ENCODE measurements around the gene DNM2.

The DNM2 gene

DNA sequence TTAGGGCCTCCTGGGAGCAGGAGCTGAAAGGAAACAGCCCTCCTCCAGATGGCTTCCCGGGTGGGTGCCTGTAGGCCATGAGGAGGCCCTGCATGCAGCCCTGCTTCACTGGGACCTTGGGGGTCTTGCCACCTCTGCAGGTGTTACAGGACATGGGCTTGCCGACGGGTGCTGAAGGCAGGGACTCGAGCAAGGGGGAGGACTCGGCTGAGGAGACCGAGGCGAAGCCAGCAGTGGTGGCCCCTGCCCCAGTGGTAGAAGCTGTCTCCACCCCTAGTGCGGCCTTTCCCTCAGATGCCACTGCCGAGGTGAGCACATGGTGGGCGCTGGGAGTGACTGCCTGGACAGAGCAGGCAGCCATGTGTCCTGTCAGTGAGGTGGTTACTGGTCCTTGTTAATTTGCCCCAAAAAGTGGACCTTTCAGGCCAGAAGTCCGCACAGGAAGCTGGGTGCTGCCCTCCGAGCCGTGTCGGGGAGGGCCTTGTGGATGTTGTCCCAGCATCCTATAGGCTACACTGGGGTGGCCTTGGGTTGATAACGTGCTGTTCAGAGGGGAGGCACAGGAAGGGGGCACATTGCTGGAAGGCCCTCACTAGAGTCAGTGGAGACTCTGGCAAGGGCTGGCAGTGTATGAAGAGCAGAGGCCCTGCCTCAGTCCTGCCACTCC, 35.3 kb upstream of the DNM2 start:
- H3K36me3 ChIP-seq (ENCODE audit: control insufficient read depth, insufficient read depth, low read length), result peaks cover 100% of the 10 kb centered on the region
- no peaks in the 10 kb centered on the region for H3K27me3 ChIP-seq (ENCODE audit: control insufficient read depth, insufficient read depth, low read length)
- H3K4me3 ChIP-seq (ENCODE audit: low read depth, low read length), result no peak overlapping the region
- no peak overlapping the region for H3K9ac ChIP-seq (ENCODE audit: low read length)
- H3K9me3 ChIP-seq (ENCODE audit: control insufficient read depth, insufficient read depth, low read depth, low read length), result no peaks in the 10 kb centered on the region
- no peak overlapping the region for H3K27ac ChIP-seq (ENCODE audit: low read depth, low read length)
- no peaks in the 10 kb centered on the region for H3K4me1 ChIP-seq (ENCODE audit: control insufficient read depth, insufficient read depth, low read length)

DNA sequence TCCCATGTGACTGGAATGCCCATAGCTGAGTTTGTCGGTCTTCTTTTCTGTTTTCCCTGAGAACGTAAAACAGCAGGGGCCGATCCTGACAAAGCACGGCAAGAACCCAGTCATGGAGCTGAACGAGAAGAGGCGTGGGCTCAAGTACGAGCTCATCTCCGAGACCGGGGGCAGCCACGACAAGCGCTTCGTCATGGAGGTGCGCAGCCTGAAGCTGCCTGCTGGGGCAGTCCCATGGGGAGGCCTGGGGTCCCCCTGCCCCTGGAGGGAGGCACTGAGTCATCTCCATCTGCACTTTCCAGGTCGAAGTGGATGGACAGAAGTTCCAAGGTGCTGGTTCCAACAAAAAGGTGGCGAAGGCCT, 34.8 kb upstream of the DNM2 start:
- Histone ChIP-seq H3K4me1 (ENCODE audit: control insufficient read depth, insufficient read depth, low read length) (no peaks in the 10 kb centered on the region), H3K27ac (ENCODE audit: low read depth, low read length) (no peak overlapping the region), H3K36me3 (ENCODE audit: control insufficient read depth, insufficient read depth, low read length) (peaks cover 100% of the 10 kb centered on the region), H3K4me3 (ENCODE audit: low read depth, low read length) (no peak overlapping the region), H3K9ac (ENCODE audit: low read length) (no peak overlapping the region), H3K9me3 (ENCODE audit: control insufficient read depth, insufficient read depth, low read depth, low read length) (no peaks in the 10 kb centered on the region), H3K27me3 (ENCODE audit: control insufficient read depth, insufficient read depth, low read length) (no peaks in the 10 kb centered on the region)

- Histone ChIP-seq H3K4me3 (ENCODE audit: low read depth, low read length) (no peak overlapping the region), H3K27ac (ENCODE audit: low read depth, low read length) (no peak overlapping the region), H3K36me3 (ENCODE audit: control insufficient read depth, insufficient read depth, low read length) (peaks cover 100% of the 10 kb centered on the region), H3K4me1 (ENCODE audit: control insufficient read depth, insufficient read depth, low read length) (no peaks in the 10 kb centered on the region), H3K9me3 (ENCODE audit: control insufficient read depth, insufficient read depth, low read depth, low read length) (no peaks in the 10 kb centered on the region), H3K27me3 (ENCODE audit: control insufficient read depth, insufficient read depth, low read length) (no peaks in the 10 kb centered on the region), H3K9ac (ENCODE audit: low read length) (no peak overlapping the region)
Measured at GRCh38 chr19:10683582-10683981, 34.3 kb upstream of the DNM2 start.

DNA sequence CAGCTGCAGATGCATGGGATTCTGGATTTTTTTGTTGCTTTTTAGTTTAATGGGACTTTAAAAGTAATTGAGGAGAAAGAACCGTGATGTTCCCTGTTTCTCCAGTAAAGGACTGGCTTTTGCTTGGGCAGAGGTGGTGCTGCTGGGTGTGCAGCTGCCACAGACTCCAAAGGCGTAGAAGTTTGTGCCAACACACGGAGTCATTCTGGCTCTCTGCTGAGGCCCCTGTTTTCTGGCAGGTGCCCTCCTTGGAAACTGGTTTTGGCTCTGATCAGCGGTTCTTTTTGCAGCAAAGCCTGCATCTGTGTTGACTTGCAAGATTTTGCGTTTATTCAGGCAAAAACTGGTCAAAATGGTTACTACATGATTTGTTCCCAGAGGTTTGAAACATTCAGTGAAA, 32.7 kb upstream of the DNM2 start:
- Histone ChIP-seq H3K36me3 (ENCODE audit: control insufficient read depth, insufficient read depth, low read length) (peaks cover 100% of the 10 kb centered on the region), H3K27ac (ENCODE audit: low read depth, low read length) (no peak overlapping the region), H3K9me3 (ENCODE audit: control insufficient read depth, insufficient read depth, low read depth, low read length) (no peaks in the 10 kb centered on the region), H3K4me3 (ENCODE audit: low read depth, low read length) (no peak overlapping the region), H3K27me3 (ENCODE audit: control insufficient read depth, insufficient read depth, low read length) (no peaks in the 10 kb centered on the region), H3K4me1 (ENCODE audit: control insufficient read depth, insufficient read depth, low read length) (no peaks in the 10 kb centered on the region), H3K9ac (ENCODE audit: low read length) (no peak overlapping the region)

GRCh38 chr19:10686193-10686592, 31.7 kb upstream of the DNM2 start:
- Histone ChIP-seq H3K4me1 (ENCODE audit: control insufficient read depth, insufficient read depth, low read length) (no peaks in the 10 kb centered on the region), H3K4me3 (ENCODE audit: low read depth, low read length) (no peak overlapping the region), H3K9ac (ENCODE audit: low read length) (no peak overlapping the region), H3K36me3 (ENCODE audit: control insufficient read depth, insufficient read depth, low read length) (peaks cover 100% of the 10 kb centered on the region), H3K9me3 (ENCODE audit: control insufficient read depth, insufficient read depth, low read depth, low read length) (no peaks in the 10 kb centered on the region), H3K27me3 (ENCODE audit: control insufficient read depth, insufficient read depth, low read length) (no peaks in the 10 kb centered on the region), H3K27ac (ENCODE audit: low read depth, low read length) (no peak overlapping the region)

GRCh38 chr19:10686661-10687517, 31.0 kb upstream of the DNM2 start:
- Histone ChIP-seq H3K9ac (ENCODE audit: low read length) (no peak overlapping the region), H3K4me3 (ENCODE audit: low read depth, low read length) (no peak overlapping the region), H3K9me3 (ENCODE audit: control insufficient read depth, insufficient read depth, low read depth, low read length) (no peaks in the 10 kb centered on the region), H3K27ac (ENCODE audit: low read depth, low read length) (no peak overlapping the region), H3K36me3 (ENCODE audit: control insufficient read depth, insufficient read depth, low read length) (peaks cover 100% of the 10 kb centered on the region), H3K4me1 (ENCODE audit: control insufficient read depth, insufficient read depth, low read length) (no peaks in the 10 kb centered on the region), H3K27me3 (ENCODE audit: control insufficient read depth, insufficient read depth, low read length) (no peaks in the 10 kb centered on the region)

- Histone ChIP-seq H3K4me1 (ENCODE audit: control insufficient read depth, insufficient read depth, low read length) (no peaks in the 10 kb centered on the region), H3K4me3 (ENCODE audit: low read depth, low read length) (no peak overlapping the region), H3K27ac (ENCODE audit: low read depth, low read length) (no peak overlapping the region), H3K27me3 (ENCODE audit: control insufficient read depth, insufficient read depth, low read length) (no peaks in the 10 kb centered on the region), H3K9ac (ENCODE audit: low read length) (no peak overlapping the region), H3K36me3 (ENCODE audit: control insufficient read depth, insufficient read depth, low read length) (peaks cover 100% of the 10 kb centered on the region), H3K9me3 (ENCODE audit: control insufficient read depth, insufficient read depth, low read depth, low read length) (no peaks in the 10 kb centered on the region)
Measured at GRCh38 chr19:10687518-10688288, 30.2 kb upstream of the DNM2 start.

- H3K27ac ChIP-seq (ENCODE audit: low read depth, low read length), result no peak overlapping the region
- no peaks in the 10 kb centered on the region for H3K27me3 ChIP-seq (ENCODE audit: control insufficient read depth, insufficient read depth, low read length)
- no peaks in the 10 kb centered on the region for H3K9me3 ChIP-seq (ENCODE audit: control insufficient read depth, insufficient read depth, low read depth, low read length)
- no peak overlapping the region for H3K4me3 ChIP-seq (ENCODE audit: low read depth, low read length)
- H3K36me3 ChIP-seq (ENCODE audit: control insufficient read depth, insufficient read depth, low read length), result peaks cover 92% of the 10 kb centered on the region
- no peak overlapping the region for H3K9ac ChIP-seq (ENCODE audit: low read length)
- H3K4me1 ChIP-seq (ENCODE audit: control insufficient read depth, insufficient read depth, low read length), result no peaks in the 10 kb centered on the region
Measured at GRCh38 chr19:10688545-10689280, 29.2 kb upstream of the DNM2 start.

DNA sequence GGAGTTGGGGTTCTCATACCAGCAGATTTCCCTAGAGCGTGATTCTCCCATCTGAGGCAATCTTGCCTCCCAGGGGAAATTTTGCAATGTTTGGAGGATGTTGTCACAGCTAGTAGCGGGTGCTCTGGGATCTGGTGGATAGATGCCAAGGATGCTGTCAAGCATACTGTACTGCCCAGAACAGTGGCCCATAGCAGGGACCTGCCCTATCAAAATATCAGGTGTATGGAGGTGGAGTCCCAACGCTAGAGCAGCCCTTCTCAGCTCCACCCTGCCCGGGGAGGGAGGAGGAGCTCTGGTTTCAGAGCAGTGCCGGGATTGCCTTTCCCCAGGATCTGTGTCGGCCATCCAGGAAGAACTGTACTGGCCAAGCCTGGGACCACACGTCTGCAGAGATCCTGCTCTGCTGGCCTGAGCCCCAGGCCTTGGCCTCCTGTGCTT, 27.5 kb upstream of the DNM2 start:
- Histone ChIP-seq H3K4me3 (ENCODE audit: low read depth, low read length) (no peak overlapping the region), H3K9ac (ENCODE audit: low read length) (no peak overlapping the region), H3K36me3 (ENCODE audit: control insufficient read depth, insufficient read depth, low read length) (peaks cover 75% of the 10 kb centered on the region)

GRCh38 chr19:10691178-10691881, 26.5 kb upstream of the DNM2 start:
- H3K36me3 ChIP-seq (ENCODE audit: control insufficient read depth, insufficient read depth, low read length), result peaks cover 66% of the 10 kb centered on the region
- peaks cover 9% of the 10 kb centered on the region; the same call in 1 of the 2 replicates for H3K4me1 ChIP-seq (ENCODE audit: control insufficient read depth, insufficient read depth, low read length)
- H3K9me3 ChIP-seq (ENCODE audit: control insufficient read depth, insufficient read depth, low read depth, low read length), result no peaks in the 10 kb centered on the region
- H3K9ac ChIP-seq (ENCODE audit: low read length), result no peak overlapping the region
- H3K27ac ChIP-seq (ENCODE audit: low read depth, low read length), result no peak overlapping the region
- no peak overlapping the region for H3K4me3 ChIP-seq (ENCODE audit: low read depth, low read length)
- H3K27me3 ChIP-seq (ENCODE audit: control insufficient read depth, insufficient read depth, low read length), result no peaks in the 10 kb centered on the region

More for the DNA sequence above, 27.5 kb upstream of the DNM2 start:
- Histone ChIP-seq H3K27me3 (ENCODE audit: control insufficient read depth, insufficient read depth, low read length) (no peaks in the 10 kb centered on the region), H3K27ac (ENCODE audit: low read depth, low read length) (no peak overlapping the region), H3K9me3 (ENCODE audit: control insufficient read depth, insufficient read depth, low read depth, low read length) (no peaks in the 10 kb centered on the region), H3K4me1 (ENCODE audit: control insufficient read depth, insufficient read depth, low read length) (peaks cover 8% of the 10 kb centered on the region; the same call in 1 of the 2 replicates)
